Neural progenitor cell (in vitro differentiated cells): ENCODE data around the gene CNPY2.

Experiments
- EZH2 ChIP-seq: fragments of 200-600 bp; sonication (generic); IDR thresholded peaks from 2 replicates; pipeline ENCODE4 v1.6.1; 2017; ENCODE audit warnings: antibody characterized with exemption, mild to moderate bottlenecking, moderate library complexity
- EZH2phosphoT487 ChIP-seq: fragments of 200-600 bp; sonication (generic); IDR thresholded peaks from 2 replicates; pipeline ENCODE4 v1.6.1; 2017; ENCODE audit warnings: antibody characterized with exemption
- TF ChIP-seq, protein P1 (sequence below): fragments of 200-600 bp; sonication (generic); IDR thresholded peaks from 2 replicates; pipeline ENCODE4 v1.5.1; 2017; ENCODE audit warnings: antibody characterized with exemption, mild to moderate bottlenecking

DNA sequence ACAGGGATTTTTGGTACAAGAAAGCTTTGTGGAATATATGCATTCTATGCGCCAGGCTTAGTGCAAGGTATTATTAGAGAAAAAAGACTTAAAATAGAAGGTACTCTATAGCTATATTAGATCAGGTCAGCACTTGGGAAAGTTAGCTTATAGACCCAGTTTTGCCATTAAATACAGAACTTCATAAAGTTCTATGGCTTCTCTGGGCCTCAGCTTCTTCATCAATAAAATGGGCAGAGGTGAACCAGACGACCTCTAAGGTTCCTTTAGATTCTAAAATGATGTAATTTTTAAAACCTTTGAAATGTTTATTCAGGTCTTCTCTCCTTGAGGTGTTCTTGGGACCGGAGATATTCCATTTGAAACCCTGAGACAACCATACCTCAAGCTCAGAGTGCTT, 7.1 kb downstream of the CNPY2 start:
- TF ChIP-seq, protein P1, sequence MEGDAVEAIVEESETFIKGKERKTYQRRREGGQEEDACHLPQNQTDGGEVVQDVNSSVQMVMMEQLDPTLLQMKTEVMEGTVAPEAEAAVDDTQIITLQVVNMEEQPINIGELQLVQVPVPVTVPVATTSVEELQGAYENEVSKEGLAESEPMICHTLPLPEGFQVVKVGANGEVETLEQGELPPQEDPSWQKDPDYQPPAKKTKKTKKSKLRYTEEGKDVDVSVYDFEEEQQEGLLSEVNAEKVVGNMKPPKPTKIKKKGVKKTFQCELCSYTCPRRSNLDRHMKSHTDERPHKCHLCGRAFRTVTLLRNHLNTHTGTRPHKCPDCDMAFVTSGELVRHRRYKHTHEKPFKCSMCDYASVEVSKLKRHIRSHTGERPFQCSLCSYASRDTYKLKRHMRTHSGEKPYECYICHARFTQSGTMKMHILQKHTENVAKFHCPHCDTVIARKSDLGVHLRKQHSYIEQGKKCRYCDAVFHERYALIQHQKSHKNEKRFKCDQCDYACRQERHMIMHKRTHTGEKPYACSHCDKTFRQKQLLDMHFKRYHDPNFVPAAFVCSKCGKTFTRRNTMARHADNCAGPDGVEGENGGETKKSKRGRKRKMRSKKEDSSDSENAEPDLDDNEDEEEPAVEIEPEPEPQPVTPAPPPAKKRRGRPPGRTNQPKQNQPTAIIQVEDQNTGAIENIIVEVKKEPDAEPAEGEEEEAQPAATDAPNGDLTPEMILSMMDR = no peak
- TF ChIP-seq EZH2phosphoT487 (no peak), EZH2 (no peak)
